Effector memory CD8-positive, alpha-beta T cell (primary cell): ENCODE results near the gene GADD45GIP1.

ENCODE experiments used
- ATAC-seq: fragments of 150-1000 bp; cut with Tn5 transposase; replicated peaks from 2 replicates; pipeline ENCODE4 v1.10.0; 2021; ENCODE audit warnings: mild to moderate bottlenecking, moderate library complexity
- DNase-seq, 3 experiments: peaks; one replicate each; pipeline ENCODE4 v3.0.0; 2021
- H3K27ac Mint-ChIP-seq, 2 donors: one replicate each; pipeline ENCODE4 v1.8.0; 2022; ENCODE audit warnings: mild to moderate bottlenecking in 2 of 2, mixed read lengths in 2 of 2, moderate library complexity in 2 of 2
- H3K27me3 Mint-ChIP-seq, 2 donors: one replicate each; pipeline ENCODE4 v1.8.0; 2022; ENCODE audit warnings: mixed read lengths in 2 of 2
- H3K36me3 Mint-ChIP-seq: one replicate; pipeline ENCODE4 v1.8.0; 2022; ENCODE audit warnings: mild to moderate bottlenecking, moderate library complexity, mixed read lengths; ENCODE audit not compliant: insufficient read depth
- H3K4me1 Mint-ChIP-seq, 2 donors: one replicate each; pipeline ENCODE4 v1.8.0; 2022; ENCODE audit warnings: low read depth in 2 of 2, mixed read lengths in 2 of 2
- H3K4me3 Mint-ChIP-seq, 2 donors: one replicate each; pipeline ENCODE4 v1.8.0; 2022; ENCODE audit warnings: mild to moderate bottlenecking in 2 of 2, mixed read lengths in 2 of 2, moderate library complexity in 2 of 2
- H3K9me3 Mint-ChIP-seq, 2 donors: one replicate each; pipeline ENCODE4 v1.8.0; 2022; ENCODE audit warnings: mixed read lengths in 2 of 2
- total RNA-seq, 9 experiments: gene quantifications; one replicate each; lab custom pipeline; 2026; lab: John Stamatoyannopoulos, UW

Gene GADD45GIP1
- 12.1 to 73.6 (median 38.1) reads per million in 9 experiments for total RNA-seq

- H3K9me3 Mint-ChIP-seq, result no peaks in the 10 kb centered on the region
- peak within 1 kb of the TSS; percentile 73 to 75 for H3K27ac Mint-ChIP-seq
- DNase-seq, result peak; percentile 71 to 84 (median 78)
- peaks cover 36% of the 10 kb centered on the region for H3K36me3 Mint-ChIP-seq
- peak within 1 kb of the TSS; percentile 80 to 84 for H3K4me3 Mint-ChIP-seq
- peaks cover 19 to 21% of the 10 kb centered on the region in 2 donors for H3K4me1 Mint-ChIP-seq
- ATAC-seq, result peak; percentile 97
- H3K27me3 Mint-ChIP-seq, result no peaks in the 10 kb centered on the region
Measured at GRCh38 chr19:12956446-12957388, at the start of gene GADD45GIP1. TSS of gene GADD45GIP1 (minus strand) at chr19:12957223. CDS start at chr19:12957212, 11 bp downstream.

- Mint-ChIP-seq H3K4me3 (no peak overlapping the region), H3K4me1 (peaks cover 0 to 3% of the 10 kb centered on the region in 2 donors), H3K36me3 (peaks cover 2% of the 10 kb centered on the region), H3K27ac (no peak overlapping the region), H3K9me3 (no peaks in the 10 kb centered on the region), H3K27me3 (peaks cover 24 to 77% of the 10 kb centered on the region in 2 donors)
- no peak for DNase-seq
- no peak for ATAC-seq
Measured at GRCh38 chr19:13005861-13006370, 48.9 kb upstream of the GADD45GIP1 start.

- Mint-ChIP-seq H3K27me3 (peaks cover 18 to 74% of the 10 kb centered on the region in 2 donors), H3K9me3 (no peaks in the 10 kb centered on the region), H3K36me3 (peaks cover 2% of the 10 kb centered on the region), H3K4me3 (no peak overlapping the region), H3K27ac (no peak overlapping the region), H3K4me1 (peaks cover 0 to 2% of the 10 kb centered on the region in 2 donors)
- ATAC-seq (no peak), DNase-seq (no peak)
Measured at GRCh38 chr19:13005253-13005652, 48.2 kb upstream of the GADD45GIP1 start.

- H3K27ac Mint-ChIP-seq, result no peak overlapping the region
- peaks cover 17 to 74% of the 10 kb centered on the region in 2 donors for H3K27me3 Mint-ChIP-seq
- ATAC-seq (no peak), DNase-seq (no peak)
- H3K4me1 Mint-ChIP-seq, result peaks cover 0 to 2% of the 10 kb centered on the region in 2 donors
- H3K4me3 Mint-ChIP-seq, result no peak overlapping the region
- H3K9me3 Mint-ChIP-seq, result no peaks in the 10 kb centered on the region
- H3K36me3 Mint-ChIP-seq, result peaks cover 2% of the 10 kb centered on the region
Measured at GRCh38 chr19:13004273-13004672, 47.2 kb upstream of the GADD45GIP1 start.

GRCh38 chr19:13003081-13003480 is 46.1 kb upstream of the GADD45GIP1 start:
- ATAC-seq (no peak), DNase-seq (no peak)
- H3K9me3 Mint-ChIP-seq, result no peaks in the 10 kb centered on the region
- peaks cover 2% of the 10 kb centered on the region for H3K36me3 Mint-ChIP-seq
- no peak overlapping the region for H3K27ac Mint-ChIP-seq
- H3K27me3 Mint-ChIP-seq, result peaks cover 10 to 74% of the 10 kb centered on the region in 2 donors
- no peak overlapping the region for H3K4me3 Mint-ChIP-seq
- peaks cover 0 to 2% of the 10 kb centered on the region in 2 donors for H3K4me1 Mint-ChIP-seq

- Mint-ChIP-seq H3K27ac (no peak overlapping the region), H3K4me1 (peaks cover 0 to 2% of the 10 kb centered on the region in 2 donors), H3K4me3 (no peak overlapping the region), H3K27me3 (peaks cover 10 to 74% of the 10 kb centered on the region in 2 donors), H3K36me3 (peaks cover 2% of the 10 kb centered on the region), H3K9me3 (no peaks in the 10 kb centered on the region)
- ATAC-seq (no peak), DNase-seq (no peak)
Measured at GRCh38 chr19:13002166-13002898, 45.3 kb upstream of the GADD45GIP1 start.

DNA sequence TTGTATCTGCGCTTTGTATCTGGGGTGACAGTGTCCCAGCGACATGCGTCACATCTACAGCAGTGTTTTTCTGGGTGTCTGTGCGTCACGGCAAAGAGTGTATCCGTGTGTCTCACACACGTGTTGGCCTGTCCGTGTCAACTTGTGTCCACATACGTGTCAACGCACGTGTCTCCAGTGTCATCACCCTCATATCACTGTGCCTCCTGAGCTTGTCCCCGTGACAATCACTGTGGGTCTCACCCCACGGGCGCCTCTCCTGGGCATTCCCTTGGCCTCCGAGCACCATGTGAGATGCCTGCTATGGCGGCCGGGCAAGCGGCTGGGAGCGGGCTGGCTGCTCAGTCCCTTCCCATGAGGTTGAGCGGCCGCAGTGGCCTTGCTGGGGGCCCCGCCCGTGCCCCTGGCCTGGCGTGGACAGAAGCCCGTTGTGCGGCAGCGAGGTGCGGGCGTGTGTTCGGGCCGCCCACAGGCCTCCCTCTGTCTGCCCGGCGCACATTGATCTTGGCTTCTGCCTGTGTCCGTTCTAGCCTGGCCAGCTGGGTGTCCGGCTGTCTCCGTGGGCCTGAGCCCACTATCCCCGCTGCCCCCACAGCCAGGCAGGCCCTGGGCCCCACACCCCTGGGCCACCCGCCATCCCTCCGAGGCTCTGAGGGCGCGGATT is 44.6 kb upstream of the GADD45GIP1 start:
- Mint-ChIP-seq H3K9me3 (no peaks in the 10 kb centered on the region), H3K4me1 (peaks cover 0 to 2% of the 10 kb centered on the region in 2 donors), H3K36me3 (peaks cover 2% of the 10 kb centered on the region), H3K27me3 (peaks cover 10 to 74% of the 10 kb centered on the region in 2 donors), H3K4me3 (no peak overlapping the region), H3K27ac (no peak overlapping the region)
- ATAC-seq (no peak), DNase-seq (no peak)

DNA sequence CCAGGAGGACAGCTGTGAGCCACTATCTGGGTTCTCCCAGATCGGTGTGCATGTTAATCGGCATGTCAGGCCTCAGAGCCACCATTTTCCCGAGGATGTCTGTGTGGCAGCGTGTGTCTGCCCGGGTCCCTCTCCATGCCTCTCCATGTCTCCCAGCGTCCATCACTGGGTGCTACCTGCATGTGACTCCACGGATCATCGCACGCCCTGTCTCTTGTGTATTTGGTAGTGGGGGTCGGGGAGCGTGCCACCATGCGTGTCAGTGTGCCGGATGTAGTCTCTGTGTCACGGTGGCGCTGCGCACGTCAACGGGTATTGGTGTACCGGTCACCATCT is 44.1 kb upstream of the GADD45GIP1 start:
- Mint-ChIP-seq H3K4me3 (no peak overlapping the region), H3K27me3 (peaks cover 10 to 73% of the 10 kb centered on the region in 2 donors), H3K4me1 (peaks cover 0 to 2% of the 10 kb centered on the region in 2 donors), H3K27ac (no peak overlapping the region), H3K36me3 (peaks cover 3% of the 10 kb centered on the region), H3K9me3 (no peaks in the 10 kb centered on the region)
- no peak for DNase-seq
- no peak for ATAC-seq

- H3K4me1 Mint-ChIP-seq, result peaks cover 5 to 9% of the 10 kb centered on the region in 2 donors
- peaks cover 13% of the 10 kb centered on the region for H3K36me3 Mint-ChIP-seq
- peak overlapping the region in 1 of 2 donors; percentile 56 for H3K4me3 Mint-ChIP-seq
- peak overlapping the region in 1 of 2 donors; percentile 3 for H3K27ac Mint-ChIP-seq
- ATAC-seq (no peak), DNase-seq (no peak)
- H3K9me3 Mint-ChIP-seq, result no peaks in the 10 kb centered on the region
- H3K27me3 Mint-ChIP-seq, result peaks cover 0 to 62% of the 10 kb centered on the region in 2 donors
Measured at GRCh38 chr19:12997967-12998940, 41.2 kb upstream of the GADD45GIP1 start.

DNA sequence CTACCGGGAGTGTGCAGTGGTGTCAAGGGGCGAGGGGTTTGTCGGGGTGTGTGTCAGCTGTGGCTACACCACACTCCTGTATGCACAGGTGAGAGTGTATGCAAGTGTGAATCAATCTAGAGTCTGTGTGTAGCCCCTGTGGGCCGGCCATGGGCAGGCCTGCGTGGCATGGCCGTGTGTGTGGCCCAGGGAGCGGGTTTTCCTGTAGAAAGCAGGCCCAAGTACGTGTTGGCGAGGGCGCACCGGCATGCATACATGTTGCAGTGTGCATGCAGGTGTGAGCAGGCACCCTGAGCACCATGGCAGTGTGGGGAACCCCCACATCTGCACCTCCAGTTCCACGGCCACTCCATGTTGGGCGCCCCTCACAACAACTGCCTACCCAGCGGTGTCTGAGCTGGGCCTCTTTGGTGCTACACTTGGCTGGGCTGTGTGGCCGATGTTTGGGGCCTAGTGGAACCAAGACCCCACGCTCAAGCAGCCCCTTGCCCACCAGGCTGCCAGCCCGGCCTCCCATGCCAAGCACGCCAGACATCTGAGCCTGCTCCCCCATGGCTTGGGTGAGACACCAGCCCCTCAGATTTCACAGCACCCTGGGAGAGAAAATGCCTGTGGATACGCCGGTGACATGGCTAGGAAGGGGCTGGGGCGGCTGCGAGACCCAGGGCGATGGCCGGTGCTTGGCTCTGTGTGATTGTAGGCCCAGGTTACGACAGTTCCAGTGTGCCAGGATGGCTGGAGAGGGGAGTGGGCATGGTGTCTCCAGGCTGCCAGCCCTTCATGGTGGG is 40.4 kb upstream of the GADD45GIP1 start:
- Mint-ChIP-seq H3K27me3 (peaks cover 0 to 56% of the 10 kb centered on the region in 2 donors), H3K36me3 (peaks cover 13% of the 10 kb centered on the region), H3K9me3 (no peaks in the 10 kb centered on the region), H3K27ac (no peak overlapping the region), H3K4me3 (peak overlapping the region; percentile 56 to 57), H3K4me1 (peaks cover 5 to 9% of the 10 kb centered on the region in 2 donors)
- ATAC-seq (no peak), DNase-seq (no peak)

GRCh38 chr19:12996406-12997094 is 39.5 kb upstream of the GADD45GIP1 start:
- ATAC-seq, result no peak
- Mint-ChIP-seq H3K27me3 (peaks cover 0 to 56% of the 10 kb centered on the region in 2 donors), H3K27ac (no peak overlapping the region), H3K9me3 (no peaks in the 10 kb centered on the region), H3K4me1 (peaks cover 5 to 9% of the 10 kb centered on the region in 2 donors), H3K4me3 (peak overlapping the region; percentile 56 to 84), H3K36me3 (peaks cover 13% of the 10 kb centered on the region)
- no peak for DNase-seq
